NK-92 treated with Interleukin-12 subunit alpha and Interleukin-12 subunit beta, amount 100 ng/mL, for 24 hours (cell line): ENCODE data around the gene CHIC1.
"Not testable (repeated sequence)": the region's sequence is repeated elsewhere in the genome, so short reads cannot be mapped to it uniquely, and the experiment has no call there.

ENCODE experiments used
- DNase-seq: peaks from one replicate; lab custom pipeline; 2025; lab: John Stamatoyannopoulos, UW

The CHIC1 gene

DNA sequence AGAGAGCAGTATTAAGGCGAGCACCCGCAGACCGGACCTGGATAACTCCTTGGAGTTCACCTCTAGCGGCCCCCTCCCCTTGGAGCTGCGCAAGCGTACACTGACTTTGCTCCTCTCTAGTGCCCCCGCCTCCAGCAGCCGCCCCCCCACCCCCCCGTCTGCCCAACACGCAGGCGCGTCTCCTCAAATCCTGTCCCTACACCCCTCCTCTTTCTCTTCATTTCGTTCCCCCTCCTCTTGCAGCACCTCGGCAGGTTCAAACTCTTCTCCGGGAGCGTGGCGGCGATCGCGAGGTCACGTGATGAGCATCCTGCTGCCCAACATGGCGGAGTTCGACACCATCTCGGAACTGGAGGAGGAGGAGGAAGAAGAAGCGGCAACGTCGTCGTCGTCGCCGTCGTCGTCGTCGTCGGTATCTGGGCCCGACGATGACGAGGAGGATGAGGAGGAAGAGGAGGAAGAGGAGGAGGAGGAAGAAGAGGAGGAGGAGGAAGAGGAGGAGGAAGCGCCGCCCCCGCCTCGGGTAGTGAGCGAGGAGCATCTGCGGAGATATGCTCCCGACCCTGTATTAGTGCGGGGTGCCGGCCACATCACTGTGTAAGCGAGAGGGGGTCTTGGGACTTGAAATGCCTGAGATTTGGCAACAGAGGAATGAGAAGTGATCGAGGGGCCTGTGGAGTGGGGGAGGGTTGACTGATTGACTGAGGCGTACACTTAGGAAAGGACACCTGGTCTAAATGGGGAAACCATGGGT lies at the start of gene CHIC1:
TSS of gene CHIC1 (plus strand) at position 214 of the 754 bp plus-strand sequence. CDS start at position 302, 88 bp downstream.
- peak; percentile 46 for DNase-seq

DNA sequence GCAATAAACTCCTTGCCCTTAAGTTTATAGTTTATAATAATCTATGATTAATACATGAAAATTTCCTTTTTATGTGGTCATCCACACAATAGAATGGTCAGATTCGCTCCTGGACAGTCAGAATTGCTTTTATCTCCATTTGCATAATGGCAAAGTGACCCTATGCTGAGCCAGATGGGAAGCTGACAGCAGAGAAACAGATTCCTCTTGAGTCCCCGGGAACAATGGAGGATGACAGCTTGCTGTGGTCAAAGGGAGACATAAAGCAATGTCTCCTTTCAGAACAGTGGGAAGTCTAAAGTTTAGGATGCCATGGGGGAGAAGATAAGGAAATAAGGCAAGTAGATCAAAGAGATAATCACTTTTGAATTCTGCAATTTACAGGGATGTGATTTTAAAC lies 40.2 kb upstream of the CHIC1 start:
- not testable (repeated sequence) for DNase-seq

DNA sequence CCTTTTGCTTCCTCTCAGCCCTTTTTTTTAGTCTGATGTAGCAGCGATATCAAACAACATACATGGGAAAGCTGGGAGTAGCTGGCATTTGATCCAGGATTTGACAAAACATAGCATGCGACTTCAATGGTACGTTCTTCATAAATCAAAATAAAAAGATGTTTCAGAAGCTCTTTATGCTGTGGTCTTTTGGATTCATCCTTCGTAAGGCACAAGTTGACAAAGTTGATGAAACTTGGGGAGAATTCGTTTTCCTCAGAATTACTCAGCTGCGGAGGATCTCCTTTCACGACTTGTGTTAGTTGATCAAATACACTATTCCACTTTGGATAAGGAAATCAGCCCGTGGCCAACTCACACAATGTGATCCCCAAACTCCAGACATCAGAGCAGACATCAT lies 38.1 kb upstream of the CHIC1 start:
- DNase-seq: no peak

DNA sequence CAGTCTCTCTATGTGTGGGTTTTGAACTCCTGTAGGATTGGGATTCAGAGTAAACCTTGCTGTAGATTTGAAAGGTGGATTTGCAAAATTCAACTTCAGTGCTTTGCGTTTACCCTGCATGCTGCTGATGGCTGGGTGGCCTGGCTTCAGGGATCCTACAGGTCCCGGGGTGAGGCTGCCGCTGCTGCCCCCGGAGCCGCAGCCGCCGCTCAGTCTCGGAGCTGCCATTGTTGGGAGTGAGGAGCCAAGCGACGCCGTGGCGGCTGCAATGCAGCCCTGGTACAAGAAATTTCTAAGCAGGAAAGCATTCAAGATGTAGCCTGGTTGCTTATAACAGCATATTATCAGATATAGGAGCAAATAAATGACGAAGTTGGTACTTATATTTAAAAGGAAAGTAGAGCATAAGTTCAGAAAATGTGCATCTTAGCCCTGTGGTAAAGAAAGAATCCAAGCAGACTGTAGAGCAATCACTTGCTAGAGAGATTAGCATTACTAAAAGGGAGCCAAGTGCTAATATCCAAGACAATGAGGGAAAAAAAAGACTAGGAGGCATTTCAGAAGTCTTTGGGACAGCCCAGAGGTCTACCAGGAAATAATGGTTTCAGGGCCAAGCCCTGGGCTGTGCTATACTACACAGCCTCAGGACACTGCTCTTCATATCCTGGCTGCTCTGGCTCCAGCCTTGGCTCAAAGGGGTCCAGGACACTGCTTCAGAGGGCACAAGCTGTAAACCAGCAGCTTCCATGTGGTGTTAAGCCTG lies 36.9 kb upstream of the CHIC1 start:
- DNase-seq: no peak

DNA sequence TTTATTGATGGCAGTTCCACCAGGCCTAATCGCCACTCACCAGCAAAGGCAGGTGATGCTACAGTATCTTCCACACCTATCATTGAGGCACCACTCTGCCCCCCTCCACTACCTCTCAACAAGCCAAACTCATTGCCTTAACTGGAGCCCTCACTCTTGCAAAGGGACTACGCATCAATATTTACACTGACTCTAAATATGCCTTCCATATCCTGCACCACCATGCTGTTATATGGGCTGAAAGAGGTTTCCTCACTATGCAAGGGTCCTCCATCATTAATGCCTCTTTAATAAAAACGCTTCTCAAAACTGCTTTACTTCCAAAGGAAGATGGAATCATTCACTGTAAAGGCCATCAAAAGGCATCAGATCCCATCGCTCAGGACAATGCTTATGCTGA lies 31.3 kb upstream of the CHIC1 start:
- not testable (repeated sequence) for DNase-seq

DNA sequence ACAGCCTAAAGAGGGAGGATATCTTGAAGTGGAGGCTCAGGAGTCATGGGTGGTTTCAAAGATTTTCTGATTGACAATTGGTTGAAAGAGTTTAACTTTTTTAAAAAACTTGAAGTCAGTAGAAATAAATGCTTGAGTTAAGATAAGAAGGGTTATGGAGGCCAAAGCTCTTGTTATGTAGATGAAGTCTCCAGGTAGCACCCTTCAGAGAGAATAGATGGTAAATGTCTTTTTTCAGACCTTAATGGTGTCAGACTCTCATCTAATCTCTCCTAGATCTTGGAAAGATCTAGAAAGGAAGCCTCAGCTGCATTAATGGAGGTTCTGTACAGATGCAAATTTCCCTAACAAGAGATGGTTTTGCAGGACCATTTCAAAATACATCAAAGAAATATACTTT lies 6.8 kb upstream of the CHIC1 start:
- DNase-seq: no peak

DNA sequence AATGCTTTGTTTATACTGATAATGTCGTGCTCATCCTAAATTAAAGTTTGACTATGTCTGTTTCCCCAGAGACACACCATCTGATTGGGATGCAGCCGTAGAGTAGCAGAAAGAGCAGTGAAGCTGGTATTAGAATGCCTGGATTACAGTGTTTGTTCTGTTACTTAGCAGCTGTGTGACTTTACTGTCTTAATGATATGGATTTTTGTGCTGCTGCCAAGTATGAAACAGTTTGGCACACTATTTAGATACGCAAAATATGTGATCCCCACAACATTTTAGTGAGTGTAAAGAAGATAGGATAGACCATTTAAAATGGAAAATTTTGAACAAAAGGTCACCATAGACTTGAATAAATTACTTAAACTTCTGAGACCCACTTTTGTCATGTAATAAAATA lies 1.2 kb upstream of the CHIC1 start:
- no peak for DNase-seq

DNA sequence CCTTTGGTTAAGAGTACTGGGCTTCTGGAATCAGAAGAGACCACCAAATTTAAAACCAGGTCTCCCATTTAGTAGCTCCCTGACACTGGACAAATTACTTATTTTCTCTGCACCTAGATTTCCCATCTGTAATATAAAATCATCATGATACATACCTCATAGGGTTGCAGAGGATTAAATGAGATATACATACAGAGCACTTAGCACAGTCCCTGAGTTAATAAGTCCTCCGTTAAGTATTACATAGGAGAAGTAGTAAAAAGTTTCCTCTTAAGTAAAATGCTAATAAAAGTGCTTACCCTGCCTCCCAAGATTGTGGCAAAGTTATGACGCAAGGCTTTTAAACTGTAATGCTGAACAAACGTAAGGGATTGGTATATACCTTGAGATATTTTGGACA lies 539 bp upstream of the CHIC1 start:
- no peak for DNase-seq

DNA sequence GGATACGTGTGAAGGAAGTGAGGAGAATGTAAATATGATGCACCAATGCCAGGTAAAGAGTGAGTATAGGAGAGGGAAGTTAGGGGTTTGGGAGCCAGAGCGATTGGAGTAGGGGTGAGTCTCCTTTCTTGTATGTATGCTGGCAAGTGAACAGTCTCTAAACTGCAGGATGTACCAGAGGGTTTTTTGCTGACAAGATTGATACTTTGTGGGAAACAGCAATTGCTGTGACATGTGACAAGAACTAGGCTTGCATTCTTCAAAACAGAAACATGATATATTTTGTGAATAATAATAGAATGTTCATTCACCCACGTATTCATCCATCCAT lies 706 bp downstream of the CHIC1 start:
- no peak for DNase-seq

DNA sequence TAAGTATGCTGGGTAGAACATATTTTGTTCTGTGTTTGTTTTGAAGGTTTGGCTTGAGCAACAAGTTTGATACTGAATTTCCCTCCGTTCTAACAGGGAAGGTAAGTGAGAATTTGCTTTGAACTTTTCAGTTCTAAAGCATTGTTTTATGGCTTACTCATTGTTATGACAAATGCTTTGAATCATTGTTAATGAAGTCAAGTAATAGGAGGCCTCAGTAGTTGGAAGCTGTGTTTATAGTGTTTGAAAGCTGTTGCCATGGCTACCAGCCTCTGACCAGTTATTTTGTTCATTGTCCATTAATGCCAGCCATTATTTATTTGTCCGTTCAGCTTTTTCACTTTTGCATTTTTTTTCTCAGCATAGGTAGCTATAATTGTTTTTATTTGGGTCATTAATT lies 14.4 kb downstream of the CHIC1 start:
- DNase-seq: no peak

DNA sequence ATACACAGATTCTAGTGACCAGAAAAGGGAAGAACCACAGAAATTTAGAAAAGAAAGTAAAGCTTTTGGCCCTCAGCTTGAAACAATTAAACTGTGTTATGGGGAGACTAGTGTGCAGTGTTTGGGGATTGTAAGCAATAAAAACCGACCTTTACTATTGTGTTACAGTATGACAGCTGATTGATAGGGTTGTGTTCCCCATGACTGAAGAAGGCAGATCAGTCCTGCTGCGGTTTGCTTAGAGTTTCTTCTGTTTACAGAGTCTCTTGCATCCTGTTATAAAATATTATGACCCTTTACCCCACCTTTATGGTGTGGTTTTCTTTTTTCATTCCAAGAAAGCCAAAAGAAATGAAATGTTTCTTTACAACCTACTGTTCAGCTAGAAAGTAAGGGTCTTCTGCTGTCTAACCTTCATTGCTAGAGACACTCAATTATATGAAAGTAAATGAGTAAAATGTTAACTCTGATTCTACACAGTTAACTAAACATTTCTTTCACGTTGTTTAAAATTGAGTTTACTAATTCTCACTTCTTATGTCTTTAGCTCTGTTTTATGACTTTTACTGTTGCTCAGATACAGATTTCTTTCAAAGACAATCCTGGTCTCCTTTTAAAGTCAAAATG lies 18.1 kb downstream of the CHIC1 start:
- no peak for DNase-seq

DNA sequence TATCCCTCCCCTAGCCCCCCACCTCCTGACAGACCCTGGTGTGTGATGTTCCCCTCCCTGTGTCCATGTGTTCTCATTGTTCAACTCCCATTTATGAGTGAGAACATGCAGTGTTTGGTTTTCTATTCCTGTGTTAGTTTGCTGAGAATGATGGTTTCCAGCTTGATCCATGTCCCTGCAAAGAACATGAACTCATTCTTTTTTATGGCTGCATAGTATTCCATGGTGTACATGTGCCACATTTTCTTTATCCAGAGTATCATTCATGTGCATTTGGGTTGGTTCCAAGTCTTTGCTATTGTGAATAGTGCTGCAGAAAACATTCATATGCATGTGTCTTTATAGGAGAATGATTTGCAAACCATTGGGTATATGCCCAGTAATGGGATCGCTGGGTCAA lies 34.8 kb downstream of the CHIC1 start:
- not testable (repeated sequence) for DNase-seq

DNA sequence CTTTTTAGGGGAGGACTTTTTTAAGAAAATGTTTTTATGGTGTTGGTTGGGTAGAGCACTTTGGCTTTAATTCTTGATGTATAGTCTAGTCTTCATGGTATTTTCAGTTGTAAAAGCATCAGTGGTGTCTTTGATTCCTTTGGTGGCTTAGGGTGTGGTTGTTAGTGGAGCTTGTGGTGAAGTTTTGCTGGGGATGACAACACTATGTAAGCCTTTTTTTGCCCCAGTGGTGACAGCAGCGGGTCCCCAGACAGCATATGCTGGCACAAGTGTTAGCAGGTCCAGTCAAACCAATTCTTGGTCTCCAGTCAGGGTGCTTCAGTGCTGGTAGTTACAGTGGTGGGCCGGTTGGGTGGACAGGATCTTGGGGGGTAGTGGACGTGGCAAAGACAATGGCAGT lies 52.0 kb downstream of the CHIC1 start:
- DNase-seq: no peak

DNA sequence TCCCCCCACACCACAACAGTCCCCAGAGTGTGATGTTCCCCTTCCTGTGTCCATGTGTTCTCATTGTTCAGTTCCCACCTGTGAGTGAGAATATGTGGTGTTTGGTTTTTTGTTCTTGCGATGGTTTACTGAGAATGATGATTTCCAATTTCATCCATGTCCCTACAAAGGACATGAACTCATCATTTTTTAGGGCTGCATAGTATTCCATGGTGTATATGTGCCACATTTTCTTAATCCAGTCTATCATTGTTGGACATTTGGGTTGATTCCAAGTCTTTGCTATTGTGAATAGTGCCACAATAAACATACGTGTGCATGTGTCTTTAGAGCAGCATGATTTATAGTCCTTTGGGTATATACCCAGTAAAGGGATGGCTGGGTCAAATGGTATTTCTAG lies 78.7 kb downstream of the CHIC1 start:
- not testable (repeated sequence) for DNase-seq

DNA sequence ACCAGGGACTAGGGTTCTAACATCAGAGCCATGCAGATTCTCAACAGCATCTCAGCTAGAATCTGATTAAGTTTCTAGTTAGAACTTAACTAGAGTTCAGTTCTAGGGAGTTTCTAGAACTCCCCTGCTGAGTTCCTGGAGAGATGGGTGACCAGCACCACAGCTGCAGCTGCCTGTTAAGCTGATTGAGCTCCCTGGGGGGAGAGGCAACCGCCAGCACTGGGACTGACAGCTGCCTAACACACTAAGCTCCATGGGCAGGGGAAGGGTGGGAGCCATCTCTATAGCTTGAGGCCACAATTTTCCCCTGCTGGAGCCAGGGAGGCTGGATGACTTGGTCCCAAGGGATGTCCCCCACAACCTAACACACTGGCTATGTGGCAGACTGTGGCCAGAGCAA lies 84.2 kb downstream of the CHIC1 start:
- no peak for DNase-seq

DNA sequence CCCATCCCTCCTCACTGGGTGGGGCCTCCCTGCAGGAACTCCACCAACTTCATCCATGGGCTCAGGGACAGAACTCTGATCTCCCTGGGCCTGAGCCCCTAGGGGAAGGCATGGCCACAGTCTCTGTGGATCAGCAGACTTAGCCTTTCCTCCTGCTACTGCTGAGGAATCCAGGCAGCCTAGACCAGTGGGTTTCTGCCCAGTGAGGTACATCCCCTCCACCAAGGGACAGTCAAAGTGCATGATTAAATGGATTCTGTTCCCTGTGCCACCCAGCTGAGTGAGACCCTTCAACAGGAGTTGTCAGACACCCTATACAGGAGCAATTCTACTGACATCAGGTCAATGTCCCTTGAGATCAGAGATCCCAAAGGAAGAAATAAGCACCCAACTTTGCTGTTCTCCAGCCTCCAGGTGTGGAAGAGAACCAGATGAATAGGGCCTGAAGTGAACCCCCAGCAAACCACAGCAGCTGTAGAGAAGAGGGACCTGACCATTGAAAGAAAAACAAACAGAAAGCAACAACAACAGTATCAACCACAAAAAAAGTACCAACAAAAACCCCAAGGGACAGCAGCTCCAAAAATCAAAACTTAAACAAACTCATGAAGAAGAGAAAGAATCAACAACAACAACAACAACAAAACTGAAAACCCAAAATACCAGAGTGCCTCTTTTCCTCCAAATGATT lies 84.8 kb downstream of the CHIC1 start:
- no peak for DNase-seq

DNA sequence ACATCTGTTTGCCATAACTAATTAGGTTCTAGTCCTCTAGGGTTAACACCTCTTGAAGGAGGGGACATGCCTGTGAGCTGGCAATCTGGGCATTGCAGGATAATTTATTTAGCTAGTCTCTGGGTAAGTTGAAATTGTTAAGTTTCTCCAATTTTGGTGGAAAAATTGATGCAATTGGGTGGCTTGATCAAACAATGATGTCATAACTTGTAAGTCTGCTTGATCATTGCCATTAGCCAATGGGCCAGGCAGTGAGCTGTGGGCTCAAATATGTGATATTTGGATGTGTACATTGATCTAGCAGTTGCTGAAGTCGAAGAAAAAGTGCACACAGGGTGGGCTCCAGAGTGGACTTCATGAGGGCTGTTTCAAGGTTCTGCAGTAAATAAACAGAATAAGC lies 98.3 kb downstream of the CHIC1 start:
- not testable (repeated sequence) for DNase-seq

DNA sequence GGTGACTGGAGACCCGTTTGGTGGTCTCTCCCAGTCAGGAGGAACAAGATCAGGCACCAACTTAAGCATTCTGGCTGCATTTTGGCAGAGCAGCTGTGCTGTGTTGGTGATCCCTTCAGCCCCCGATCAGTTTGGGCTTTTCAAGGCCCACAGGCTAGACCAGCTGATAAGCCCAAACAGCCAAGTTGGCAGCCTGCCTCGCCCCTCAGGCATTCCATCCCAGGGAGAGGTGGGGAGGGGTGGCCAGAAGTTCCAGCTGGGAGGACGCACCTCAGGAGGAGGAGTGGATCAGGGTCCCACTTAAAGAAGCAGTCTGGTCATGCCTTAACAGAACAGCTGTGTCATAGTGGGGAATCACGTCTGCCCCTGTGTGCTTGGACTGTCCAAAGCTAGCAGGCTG lies 105.8 kb downstream of the CHIC1 start:
- no peak for DNase-seq

DNA sequence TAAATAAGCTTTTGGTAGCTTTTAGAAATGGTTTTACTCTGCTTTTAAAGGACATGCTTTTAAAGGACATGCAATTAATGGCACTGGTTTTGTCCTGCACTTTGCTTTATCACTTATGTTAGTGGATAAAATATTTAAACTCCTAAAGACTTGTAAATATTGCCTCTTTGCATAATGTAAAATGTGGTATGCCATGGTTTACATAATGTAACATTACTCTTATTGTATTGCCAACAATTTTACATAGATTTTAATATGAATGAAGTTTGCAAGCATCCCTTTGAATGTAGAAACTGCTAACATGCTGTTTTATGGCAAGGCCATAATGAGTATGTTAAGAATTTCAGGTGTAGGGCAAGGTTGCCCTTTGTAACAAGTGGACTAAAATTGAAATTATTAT lies 118.4 kb downstream of the CHIC1 start:
- no peak for DNase-seq

DNA sequence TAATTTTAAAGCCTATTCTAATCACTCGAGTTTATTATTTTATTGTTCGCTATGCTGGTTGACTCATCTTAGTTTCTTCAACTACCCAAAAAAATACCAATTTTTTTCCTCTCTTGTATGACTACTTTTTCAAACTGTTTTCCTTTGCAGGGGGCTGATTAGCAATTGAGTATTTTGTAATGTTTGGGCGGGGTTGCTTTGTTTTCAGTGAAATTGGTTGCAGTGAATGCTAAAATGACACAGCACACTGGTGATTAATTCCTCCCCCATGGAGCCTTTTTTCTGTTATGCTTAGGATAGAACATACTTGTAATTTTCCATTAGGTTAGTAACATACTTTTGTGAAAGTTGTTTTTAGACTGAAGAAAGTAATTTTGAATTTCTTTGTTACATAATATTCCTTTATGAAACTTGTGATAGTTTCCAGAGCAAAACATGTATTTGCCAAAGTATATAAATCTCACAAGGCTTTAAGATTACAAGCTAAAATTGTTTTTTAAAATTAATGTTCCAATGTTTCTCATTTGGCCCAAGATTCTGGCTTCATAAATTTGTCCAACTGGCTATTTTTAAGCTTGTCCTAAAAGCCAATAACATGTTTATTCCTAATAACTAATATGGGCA lies 120.4 kb downstream of the CHIC1 start:
- no peak for DNase-seq

DNA sequence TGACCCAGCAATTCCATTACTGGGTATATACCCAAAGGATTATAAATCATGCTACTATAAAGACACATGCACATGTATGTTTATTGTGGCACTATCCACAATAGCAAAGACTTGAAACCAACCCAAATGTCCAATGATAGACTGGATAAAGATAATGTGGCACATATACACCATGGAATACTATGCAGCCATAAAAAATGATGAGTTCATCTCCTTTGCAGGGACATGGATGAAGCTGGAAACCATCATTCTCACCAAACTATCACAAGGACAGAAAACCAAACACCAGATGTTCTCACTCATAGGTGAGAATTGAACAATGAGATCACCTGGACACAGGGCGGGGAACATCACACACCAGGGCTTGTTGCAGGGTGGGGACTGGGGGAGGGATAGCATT lies 144.0 kb downstream of the CHIC1 start:
- DNase-seq: not testable (repeated sequence)

DNA sequence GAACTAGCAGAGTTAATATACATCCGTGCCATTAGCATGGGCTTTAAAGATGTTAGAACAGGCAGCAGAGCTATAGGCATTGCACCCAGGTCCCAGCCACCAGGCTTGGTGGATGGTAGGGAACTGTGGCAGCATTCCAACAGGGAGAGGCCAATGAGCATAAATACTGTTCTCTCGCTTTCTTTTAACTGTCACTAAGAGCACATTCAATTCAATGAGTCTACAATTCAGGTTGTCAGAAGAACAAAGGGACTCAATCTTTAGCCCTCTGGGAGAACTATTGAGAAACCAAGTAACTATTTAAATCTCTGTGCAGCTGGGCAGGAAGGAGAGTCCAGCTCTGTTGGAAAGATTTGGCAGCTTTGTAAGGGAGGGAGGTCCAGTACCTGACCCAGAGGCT lies 165.6 kb downstream of the CHIC1 start:
- no peak for DNase-seq
